ENCODE data around the gene TMEM54. TPM values are rescaled to one million over a fixed set of nuclear protein-coding genes. Genes with fewer than 3 reads are reported as not detected.

TMEM54 gene
- total and polyA plus RNA-seq, 4 donors: 0.92 to 10.9 (median 2.6) TPM

Other genes with a start within 250 kb of the TMEM54 start
- gene SYNC, start 198.6 kb downstream of the TMEM54 start, total RNA-seq: 1 to 10 TPM in 1 of 2 donors, under 1 TPM in 1; 0.23 to 1.5 TPM
- gene SYNC, start 198.6 kb downstream of the TMEM54 start, polyA plus RNA-seq: under 1 TPM; 0.28 to 0.33 TPM
- gene YARS1, start 84.0 kb downstream of the TMEM54 start, total RNA-seq: 10 to 100 TPM; 31.6 to 94.0 TPM
- 10 to 100 TPM; 39.3 to 65.8 TPM for gene YARS1, start 84.0 kb downstream of the TMEM54 start, polyA plus RNA-seq
- gene S100PBP, start 83.7 kb downstream of the TMEM54 start, total RNA-seq: 10 to 100 TPM; 15.8 to 24.8 TPM
- 1 to 10 TPM; 1.9 to 6.4 TPM for gene S100PBP, start 83.7 kb downstream of the TMEM54 start, polyA plus RNA-seq
- gene FNDC5, start 30.5 kb downstream of the TMEM54 start, total RNA-seq: 10 to 100 TPM in 1 of 2 donors, 1 to 10 TPM in 1; 2.5 to 10.5 TPM
- 1 to 10 TPM in 1 of 2 donors, under 1 TPM in 1; 0.43 to 1.5 TPM for gene FNDC5, start 30.5 kb downstream of the TMEM54 start, polyA plus RNA-seq
- gene HPCA, start 14.9 kb downstream of the TMEM54 start, total RNA-seq: not detected
- not detected for gene HPCA, start 14.9 kb downstream of the TMEM54 start, polyA plus RNA-seq
- 1 to 10 TPM; 5.6 to 8.3 TPM for gene RNF19B, start 63.4 kb upstream of the TMEM54 start, total RNA-seq
- 1 to 10 TPM; 2.2 to 4.4 TPM for gene RNF19B, start 63.4 kb upstream of the TMEM54 start, polyA plus RNA-seq
- gene AK2, start 135.5 kb upstream of the TMEM54 start, total RNA-seq: 100 to 1,000 TPM in 1 of 2 donors, 10 to 100 TPM in 1; 34.2 to 181 TPM
- 100 to 1,000 TPM; 101 to 128 TPM for gene AK2, start 135.5 kb upstream of the TMEM54 start, polyA plus RNA-seq
- 1 to 10 TPM in 1 of 2 donors, under 1 TPM in 1; 0.79 to 2.6 TPM for gene AZIN2, start 179.8 kb upstream of the TMEM54 start, total RNA-seq
- gene AZIN2, start 179.8 kb upstream of the TMEM54 start, polyA plus RNA-seq: under 1 TPM; 0.68 to 0.69 TPM